ENCODE measurements around the gene TMEM134. TPM values are rescaled to one million over a fixed set of nuclear protein-coding genes. Genes with fewer than 3 reads are reported as not detected.
A peak's percentile ranks its signal among the peaks of the same experiment; 100 is the strongest.

TMEM134 gene
- total RNA-seq, 1 experiment from 2014 or later, result 36.0 TPM

- intact Hi-C loops (cut with micrococcal nuclease; ENCODE audit: unreplicated experiment), result no loop called here
- no peak for TF ChIP-seq EZH2 (IDR thresholded peaks at IDR 0.05; ENCODE audit: borderline replicate concordance, low read depth, low read length, poor library complexity, severe bottlenecking)
- TF ChIP-seq, protein P1, sequence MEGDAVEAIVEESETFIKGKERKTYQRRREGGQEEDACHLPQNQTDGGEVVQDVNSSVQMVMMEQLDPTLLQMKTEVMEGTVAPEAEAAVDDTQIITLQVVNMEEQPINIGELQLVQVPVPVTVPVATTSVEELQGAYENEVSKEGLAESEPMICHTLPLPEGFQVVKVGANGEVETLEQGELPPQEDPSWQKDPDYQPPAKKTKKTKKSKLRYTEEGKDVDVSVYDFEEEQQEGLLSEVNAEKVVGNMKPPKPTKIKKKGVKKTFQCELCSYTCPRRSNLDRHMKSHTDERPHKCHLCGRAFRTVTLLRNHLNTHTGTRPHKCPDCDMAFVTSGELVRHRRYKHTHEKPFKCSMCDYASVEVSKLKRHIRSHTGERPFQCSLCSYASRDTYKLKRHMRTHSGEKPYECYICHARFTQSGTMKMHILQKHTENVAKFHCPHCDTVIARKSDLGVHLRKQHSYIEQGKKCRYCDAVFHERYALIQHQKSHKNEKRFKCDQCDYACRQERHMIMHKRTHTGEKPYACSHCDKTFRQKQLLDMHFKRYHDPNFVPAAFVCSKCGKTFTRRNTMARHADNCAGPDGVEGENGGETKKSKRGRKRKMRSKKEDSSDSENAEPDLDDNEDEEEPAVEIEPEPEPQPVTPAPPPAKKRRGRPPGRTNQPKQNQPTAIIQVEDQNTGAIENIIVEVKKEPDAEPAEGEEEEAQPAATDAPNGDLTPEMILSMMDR (conservative IDR thresholded peaks at IDR 0.05; ENCODE audit: low read depth, low read length), result no peak
- peaks cover 37% of the 10 kb centered on the region for H3K36me3 ChIP-seq (ENCODE audit: insufficient read depth, low read length, poor library complexity, severe bottlenecking)
- POLR2A ChIA-PET (ENCODE audit: low non-redundant PET), result no interaction called here
- CTCF ChIA-PET, result no interaction called here
- H3K4me3 ChIP-seq (ENCODE audit: low read depth, low read length, poor library complexity, severe bottlenecking), result no peak overlapping the region
- no peak for DNase-seq (ENCODE audit: low spot score)
- no peaks in the 10 kb centered on the region for H3K4me1 ChIP-seq (ENCODE audit: insufficient read depth, low read length, poor library complexity, severe bottlenecking)
- BruUV-seq (replicated peaks), result no TSS peak
- H3K9me3 ChIP-seq (ENCODE audit: low read depth, low read length, poor library complexity, severe bottlenecking), result no peaks in the 10 kb centered on the region
- H3K27ac ChIP-seq (ENCODE audit: low read depth, low read length, poor library complexity, severe bottlenecking), result no peak overlapping the region
- H3K27me3 ChIP-seq (replicated peaks; ENCODE audit: insufficient read depth, low read depth, low read length, poor library complexity), result no peaks in the 10 kb centered on the region
These were observed 24.7 kb upstream of the TMEM134 start for GRCh38 chr11:67493548-67494370.

DNA sequence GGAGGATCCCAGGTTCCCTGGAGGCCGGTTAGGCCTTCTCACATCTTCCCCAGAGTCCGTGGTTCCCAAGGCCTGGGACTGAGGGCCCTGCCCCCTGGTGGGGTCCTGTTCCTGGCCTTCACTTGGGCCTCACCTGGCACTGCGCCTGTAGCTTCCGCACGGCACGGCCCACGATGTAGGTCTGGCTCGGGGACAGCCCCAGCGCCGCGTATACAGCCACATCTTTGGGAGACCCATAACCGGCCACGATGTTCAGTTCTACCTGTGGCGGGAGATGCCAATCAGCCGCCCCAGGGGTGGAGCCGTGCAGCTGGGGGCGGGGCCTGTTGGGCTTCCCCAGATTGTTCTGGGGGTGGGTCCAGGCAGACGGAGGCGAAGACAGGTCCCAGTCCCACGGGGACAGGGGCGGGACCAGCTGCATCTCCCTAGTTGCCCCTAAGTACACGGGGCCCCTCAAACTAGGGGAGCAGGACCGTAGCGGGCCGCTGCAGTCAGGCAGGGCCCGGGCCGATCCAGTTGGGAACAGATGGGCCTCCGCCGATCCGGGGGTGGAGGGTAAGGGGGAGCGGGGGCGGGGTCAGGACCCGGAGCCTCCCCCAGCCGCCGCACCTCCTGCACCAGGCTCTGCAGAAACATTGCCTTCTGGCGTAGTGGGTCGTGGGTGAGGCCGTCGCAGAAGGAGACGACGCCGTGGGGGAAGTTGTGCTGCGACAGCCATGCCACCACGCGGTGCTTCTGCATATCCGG, 23.9 kb upstream of the TMEM134 start:
- TF ChIP-seq EZH2 (IDR thresholded peaks at IDR 0.05; ENCODE audit: borderline replicate concordance, low read depth, low read length, poor library complexity, severe bottlenecking), result no peak
- TF ChIP-seq, protein P1 (conservative IDR thresholded peaks at IDR 0.05; ENCODE audit: low read depth, low read length), result no peak
- Histone ChIP-seq H3K9me3 (ENCODE audit: low read depth, low read length, poor library complexity, severe bottlenecking) (no peaks in the 10 kb centered on the region), H3K4me3 (ENCODE audit: low read depth, low read length, poor library complexity, severe bottlenecking) (no peak overlapping the region), H3K27ac (ENCODE audit: low read depth, low read length, poor library complexity, severe bottlenecking) (no peak overlapping the region), H3K36me3 (ENCODE audit: insufficient read depth, low read length, poor library complexity, severe bottlenecking) (peaks cover 37% of the 10 kb centered on the region), H3K27me3 (replicated peaks; ENCODE audit: insufficient read depth, low read depth, low read length, poor library complexity) (no peaks in the 10 kb centered on the region), H3K4me1 (ENCODE audit: insufficient read depth, low read length, poor library complexity, severe bottlenecking) (no peaks in the 10 kb centered on the region)
- POLR2A ChIA-PET (ENCODE audit: low non-redundant PET), result no interaction called here
- CTCF ChIA-PET, result no interaction called here
- peak; percentile 43 for DNase-seq (ENCODE audit: low spot score)
- no TSS peak for BruUV-seq (replicated peaks)
- intact Hi-C loops (cut with micrococcal nuclease; ENCODE audit: unreplicated experiment), result no loop called here

- ChIA-PET POLR2A (ENCODE audit: low non-redundant PET) (no interaction called here), CTCF (no interaction called here)
- Histone ChIP-seq H3K36me3 (ENCODE audit: insufficient read depth, low read length, poor library complexity, severe bottlenecking) (peaks cover 37% of the 10 kb centered on the region), H3K4me1 (ENCODE audit: insufficient read depth, low read length, poor library complexity, severe bottlenecking) (no peaks in the 10 kb centered on the region), H3K27ac (ENCODE audit: low read depth, low read length, poor library complexity, severe bottlenecking) (no peak overlapping the region), H3K4me3 (ENCODE audit: low read depth, low read length, poor library complexity, severe bottlenecking) (no peak overlapping the region), H3K27me3 (replicated peaks; ENCODE audit: insufficient read depth, low read depth, low read length, poor library complexity) (no peaks in the 10 kb centered on the region), H3K9me3 (ENCODE audit: low read depth, low read length, poor library complexity, severe bottlenecking) (no peaks in the 10 kb centered on the region)
- no TSS peak for BruUV-seq (replicated peaks)
- TF ChIP-seq EZH2 (IDR thresholded peaks at IDR 0.05; ENCODE audit: borderline replicate concordance, low read depth, low read length, poor library complexity, severe bottlenecking), result no peak
- TF ChIP-seq, protein P1 (conservative IDR thresholded peaks at IDR 0.05; ENCODE audit: low read depth, low read length), result no peak
- DNase-seq (ENCODE audit: low spot score), result no peak
- intact Hi-C loops (cut with micrococcal nuclease; ENCODE audit: unreplicated experiment), result no loop called here
These were observed 23.1 kb upstream of the TMEM134 start for GRCh38 chr11:67492069-67492727.

Data from A673 (cell line).